SH-SY5Y (cell line): ENCODE measurements around the gene BCAN.
A peak's percentile ranks its signal among the peaks of the same experiment; 100 is the strongest.

Source experiments
- GATA2 ChIP-seq: IDR thresholded peaks from 2 replicates; pipeline ENCODE4 v1.6.1; 2011; ENCODE audit warnings: mild to moderate bottlenecking, low read depth, low read length
- GATA3 ChIP-seq: IDR thresholded peaks from 2 replicates; pipeline ENCODE4 v1.6.1; 2011; ENCODE audit warnings: low read depth, mild to moderate bottlenecking, low read length, moderate library complexity

- TF ChIP-seq GATA3 (peak; percentile 98), GATA2 (peak; percentile 99)
Observed at GRCh38 chr1:156616463-156616862, 25.5 kb upstream of the BCAN start.
